HG03442 (cell line): ENCODE measurements around the gene URB1.
"Not testable (repeated sequence)": the region's sequence is repeated elsewhere in the genome, so short reads cannot be mapped to it uniquely, and the experiment has no call there.

Experiments
- ATAC-seq: cut with Tn5 transposase; IDR thresholded peaks from one replicate; pipeline ENCODE4 v1.9.1; 2021; ENCODE audit warnings: mild to moderate bottlenecking, moderate library complexity; ENCODE audit not compliant: unreplicated experiment

The URB1 gene

GRCh38 chr21:32371913-32372314, 20.9 kb downstream of the URB1 start:
- no peak for ATAC-seq

GRCh38 chr21:32370998-32371766, 21.6 kb downstream of the URB1 start:
- ATAC-seq: no peak

- ATAC-seq: not testable (repeated sequence)
Observed at GRCh38 chr21:32368961-32369360, 23.9 kb downstream of the URB1 start.

- ATAC-seq: no peak
Observed at GRCh38 chr21:32368386-32368785, 24.4 kb downstream of the URB1 start.

GRCh38 chr21:32367158-32367557, 25.7 kb downstream of the URB1 start:
- ATAC-seq: no peak

- ATAC-seq: no peak
Observed at GRCh38 chr21:32366191-32366590, 26.6 kb downstream of the URB1 start.

GRCh38 chr21:32364796-32365195, 28.0 kb downstream of the URB1 start:
- ATAC-seq: no peak

GRCh38 chr21:32364387-32364786, 28.4 kb downstream of the URB1 start:
- ATAC-seq: no peak

- no peak for ATAC-seq
Observed at GRCh38 chr21:32360401-32360975, 32.3 kb downstream of the URB1 start.

GRCh38 chr21:32359719-32360260, 33.0 kb downstream of the URB1 start:
- ATAC-seq: no peak

- no peak for ATAC-seq
Observed at GRCh38 chr21:32356874-32357395, 35.9 kb downstream of the URB1 start.

GRCh38 chr21:32353002-32353711, 39.7 kb downstream of the URB1 start:
- ATAC-seq: no peak

- ATAC-seq: no peak
Observed at GRCh38 chr21:32352526-32352925, 40.3 kb downstream of the URB1 start.

GRCh38 chr21:32351428-32351827, 41.4 kb downstream of the URB1 start:
- no peak for ATAC-seq

- ATAC-seq: no peak
Observed at GRCh38 chr21:32350981-32351380, 41.8 kb downstream of the URB1 start.

GRCh38 chr21:32350211-32350980, 42.4 kb downstream of the URB1 start:
- ATAC-seq: no peak

- ATAC-seq: no peak
Observed at GRCh38 chr21:32349333-32349944, 43.4 kb downstream of the URB1 start.

GRCh38 chr21:32348604-32349332, 44.0 kb downstream of the URB1 start:
- ATAC-seq: no peak

- no peak for ATAC-seq
Observed at GRCh38 chr21:32347977-32348376, 44.8 kb downstream of the URB1 start.

- ATAC-seq: no peak
Observed at GRCh38 chr21:32347351-32347750, 45.5 kb downstream of the URB1 start.
